HG03439 (cell line): Measurements from ENCODE around the gene ASB6.
"Not testable (repeated sequence)": the region's sequence is repeated elsewhere in the genome, so short reads cannot be mapped to it uniquely, and the experiment has no call there.

Source experiments
- ATAC-seq: cut with Tn5 transposase; IDR thresholded peaks from one replicate; pipeline ENCODE4 v1.9.1; 2021; ENCODE audit warnings: mild to moderate bottlenecking, moderate library complexity; ENCODE audit not compliant: unreplicated experiment

ASB6 gene

DNA sequence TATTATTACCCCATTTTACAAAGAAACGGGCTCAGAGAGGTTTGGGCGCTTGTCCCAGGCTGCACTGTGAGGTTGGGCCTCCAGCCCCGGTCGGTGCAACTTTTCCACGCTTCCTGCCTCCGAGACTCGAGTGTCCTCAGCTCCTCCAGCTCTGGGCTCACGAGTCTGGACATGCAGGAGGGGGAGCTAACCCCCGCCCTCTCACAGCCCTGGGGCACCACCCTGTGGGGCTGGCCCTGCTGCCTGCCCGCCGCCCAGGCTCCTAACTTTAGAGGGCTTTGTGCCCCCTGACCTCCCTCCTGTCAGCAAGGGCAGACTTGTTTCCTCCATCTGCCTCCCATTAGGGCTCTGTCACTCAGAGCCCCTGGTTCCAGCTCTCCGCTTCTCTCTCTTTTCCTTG lies 4.3 kb upstream of the ASB6 start:
- no peak for ATAC-seq

DNA sequence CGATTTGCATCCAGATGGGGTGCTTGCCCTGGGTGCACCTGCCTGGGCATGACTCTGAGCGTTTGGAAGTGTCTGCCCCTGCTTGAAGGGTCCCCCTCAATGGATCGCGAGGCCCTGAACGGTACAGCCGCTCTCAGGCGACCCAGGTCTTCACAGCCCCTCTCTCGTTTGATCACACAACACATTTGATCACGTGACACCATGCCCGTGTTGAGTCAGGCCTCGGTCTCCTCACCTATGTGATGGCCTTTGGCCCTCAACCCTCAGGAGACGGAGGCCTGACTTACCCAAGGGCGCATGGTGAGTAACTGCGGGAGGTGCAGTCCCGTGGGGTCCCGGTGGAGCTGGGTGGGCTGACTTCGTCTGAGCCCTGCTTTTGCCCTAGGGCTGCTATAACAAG lies 3.0 kb upstream of the ASB6 start:
- no peak for ATAC-seq

DNA sequence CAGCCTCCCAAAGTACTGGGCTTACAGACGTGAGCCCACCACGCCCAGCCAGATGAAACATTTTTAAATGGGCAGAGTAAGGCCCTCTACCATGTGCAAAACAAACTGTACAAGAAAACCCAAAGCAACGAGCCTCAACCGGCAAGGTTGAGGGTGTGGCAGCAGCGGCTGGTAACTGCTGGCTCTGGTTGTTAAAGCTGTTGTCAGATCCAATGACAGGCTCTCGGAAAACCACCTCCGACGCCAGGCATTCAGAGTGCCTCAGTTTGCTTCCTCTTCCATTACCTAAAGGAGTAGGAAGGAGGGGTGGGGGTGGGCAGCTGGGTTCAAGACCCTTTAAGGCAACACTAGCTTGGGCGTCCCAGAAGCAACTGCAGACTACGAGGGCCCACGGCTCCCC lies 2.4 kb upstream of the ASB6 start:
- no peak for ATAC-seq

DNA sequence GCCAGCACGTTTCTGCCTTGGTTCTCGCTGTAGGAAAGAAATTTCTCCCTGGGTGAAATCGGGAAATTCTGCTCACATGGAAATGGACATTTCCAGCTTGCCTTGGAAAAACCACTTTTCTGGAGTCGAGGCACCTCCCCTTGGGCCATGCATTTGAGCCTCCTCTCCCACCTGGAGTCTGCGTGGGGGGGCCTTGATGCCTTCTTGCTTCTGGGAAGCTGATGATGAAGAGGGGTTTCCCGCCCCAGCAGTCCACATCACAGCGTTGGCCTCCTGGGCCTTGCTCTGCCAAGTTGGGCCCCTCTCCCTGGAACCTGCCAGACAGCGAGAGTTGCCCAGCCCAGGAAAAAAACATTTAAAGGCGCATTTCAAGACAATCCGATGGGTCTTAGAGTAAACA lies 1.8 kb upstream of the ASB6 start:
- no peak for ATAC-seq

DNA sequence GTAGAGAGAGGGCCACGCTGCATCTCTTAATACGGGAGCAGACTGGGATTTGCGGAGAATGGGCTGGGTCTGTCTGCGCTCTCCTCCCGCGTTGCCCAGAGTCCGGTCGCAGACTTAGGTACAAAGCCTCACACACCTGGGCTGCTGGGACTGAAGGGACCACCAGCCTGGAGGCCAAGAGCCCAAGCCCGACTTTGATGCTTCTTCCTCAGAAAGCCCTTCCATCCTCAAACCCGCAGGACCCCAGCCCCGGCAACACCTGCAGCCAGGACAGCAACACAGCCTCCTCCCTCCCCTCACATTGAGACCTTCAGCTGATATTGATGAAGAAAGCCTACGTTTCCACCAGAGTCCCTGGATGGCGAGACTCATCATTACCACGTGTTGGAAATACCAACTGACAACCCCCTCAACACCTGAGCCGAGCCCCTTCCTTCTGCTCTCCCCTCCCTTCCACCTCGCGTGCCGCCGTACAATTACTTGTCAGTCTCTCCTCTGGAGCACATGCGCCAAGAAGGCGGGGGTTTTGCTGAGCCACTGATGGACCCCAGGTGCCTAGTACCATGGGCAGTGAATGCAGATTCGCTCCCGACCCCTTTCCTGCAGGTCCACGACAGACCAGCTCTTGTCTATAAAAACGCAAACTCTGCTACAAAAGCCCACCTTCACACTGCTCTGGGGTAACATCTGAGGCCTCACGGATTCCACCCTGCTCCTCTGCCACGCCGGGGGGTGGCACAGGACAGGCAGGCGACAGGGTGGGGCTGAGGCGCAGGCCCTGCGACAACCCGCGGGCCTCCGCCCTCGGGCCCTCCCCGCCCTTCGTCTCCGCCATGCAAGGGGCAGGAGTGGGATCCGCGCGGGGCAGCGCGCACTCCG lies 841 bp downstream of the ASB6 start:
- ATAC-seq, result no peak

DNA sequence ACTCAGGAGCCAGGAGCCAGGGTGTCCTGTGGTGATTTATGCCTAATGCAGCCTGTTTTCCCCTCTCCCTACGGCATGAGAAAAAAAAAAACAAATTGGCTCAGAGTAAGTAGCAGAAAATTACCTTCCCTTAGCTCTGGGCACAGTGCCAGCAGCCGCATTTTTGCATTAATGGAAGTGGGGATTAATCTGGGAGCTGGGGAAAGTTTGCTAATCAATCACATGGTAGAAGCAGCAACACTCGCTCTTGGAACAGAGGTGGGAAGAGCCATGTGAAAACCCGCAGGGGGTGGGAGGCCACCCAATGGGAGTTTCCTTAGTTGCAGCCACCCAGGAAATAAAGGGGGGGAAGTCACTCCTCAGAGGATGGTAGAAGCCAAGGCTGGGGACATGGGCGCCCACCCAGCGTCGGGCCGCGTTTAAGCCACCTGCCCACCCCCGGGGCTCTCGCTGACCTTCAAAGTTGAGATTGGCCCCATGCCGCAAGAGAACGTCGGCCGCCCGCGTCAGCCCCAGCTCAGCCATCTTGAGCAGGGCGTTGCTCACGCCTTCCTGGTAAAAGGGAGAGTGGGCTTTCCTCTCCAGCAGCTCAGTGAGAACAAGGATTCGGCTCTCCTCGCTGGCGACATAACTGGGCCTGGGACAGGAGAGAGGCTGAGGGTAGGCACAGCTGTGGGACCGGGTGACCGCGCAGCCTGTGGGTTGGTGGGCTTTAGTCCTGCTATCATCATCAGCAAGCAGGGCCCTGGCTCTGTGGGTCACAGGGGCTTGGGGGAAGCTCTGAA lies 1.7 kb downstream of the ASB6 start:
- no peak for ATAC-seq

DNA sequence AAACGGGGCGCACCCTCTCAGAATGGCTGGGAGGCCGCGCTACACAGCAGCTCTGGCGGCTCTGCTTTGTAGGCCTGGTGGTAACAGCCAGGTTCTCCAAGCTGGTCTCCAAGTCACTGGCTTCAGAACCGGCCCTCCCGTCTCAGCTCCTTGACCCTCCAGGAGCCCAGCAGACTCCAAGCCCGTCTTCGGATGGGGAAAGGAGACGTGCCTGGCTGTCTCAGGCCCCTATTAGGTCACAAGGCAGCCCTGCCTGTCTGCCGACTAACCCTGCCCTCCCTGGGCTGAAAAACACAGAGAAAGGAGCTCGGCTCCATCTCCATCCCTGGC lies 2.2 kb downstream of the ASB6 start:
- no peak for ATAC-seq

DNA sequence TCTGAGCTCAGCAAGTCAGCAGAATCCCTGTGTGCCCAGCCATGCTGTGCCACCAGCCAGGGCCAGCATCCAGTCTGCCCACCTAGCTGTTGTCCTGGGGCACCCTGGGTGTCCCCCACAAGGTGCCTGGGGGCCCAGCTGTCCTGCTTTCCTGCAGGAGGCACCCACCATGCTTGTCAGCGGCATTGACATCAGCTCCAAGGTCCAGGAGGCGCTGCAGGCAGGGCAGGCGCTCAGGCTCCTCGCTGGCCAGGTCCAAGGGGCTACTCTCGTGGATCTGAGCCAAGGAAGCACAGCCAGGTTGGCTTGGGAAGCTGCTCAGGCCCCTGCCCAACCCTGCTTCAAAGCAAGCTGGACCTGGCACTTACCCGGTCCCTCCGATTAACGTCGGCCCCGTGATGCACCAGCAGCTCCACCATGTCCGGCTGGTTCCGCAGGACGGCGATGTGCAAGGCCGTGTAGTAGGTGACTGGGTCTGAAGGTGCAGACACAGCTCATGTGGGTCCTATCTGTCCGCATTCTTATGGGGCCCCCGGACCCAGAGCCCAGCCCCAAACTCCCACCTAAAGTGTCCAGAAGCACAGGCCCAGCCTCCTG lies 2.8 kb downstream of the ASB6 start:
- no peak for ATAC-seq

DNA sequence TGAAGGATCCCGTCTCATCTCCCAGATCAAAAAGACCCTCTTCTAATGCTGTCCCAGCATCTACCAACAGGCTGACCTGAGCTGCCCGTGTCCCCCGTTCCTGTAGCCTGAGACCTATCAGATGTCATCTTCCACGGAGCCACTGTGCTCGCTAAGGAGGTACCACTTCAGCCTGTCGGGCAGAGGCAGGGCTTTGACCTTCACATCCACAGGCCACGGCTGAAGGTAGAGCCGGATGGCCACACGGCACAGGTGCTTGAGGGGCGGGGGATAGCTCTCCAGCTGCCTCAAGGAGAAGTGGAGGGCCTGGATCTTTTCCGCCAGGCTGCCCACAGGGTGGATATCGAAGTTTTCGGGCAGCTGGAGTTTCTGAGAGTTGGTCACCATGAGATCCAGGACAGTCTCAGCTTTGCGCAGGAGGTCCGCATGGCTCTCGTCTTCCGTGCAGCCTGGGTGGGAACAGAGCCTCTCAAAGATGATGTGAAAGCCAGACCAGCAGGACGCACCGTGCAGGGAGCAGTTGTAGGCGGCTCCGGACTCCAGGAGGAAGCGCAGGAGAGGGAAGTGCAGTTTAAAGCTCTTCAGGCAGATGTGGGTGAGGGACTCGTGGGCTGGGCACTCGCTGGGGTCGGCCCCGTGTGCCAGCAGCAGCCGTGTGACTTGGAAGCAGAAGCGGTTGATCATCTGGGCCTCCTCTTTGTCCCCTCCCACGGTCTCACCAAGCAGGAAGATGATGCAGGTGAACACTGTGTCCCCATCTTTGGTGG lies 4.1 kb downstream of the ASB6 start:
- no peak for ATAC-seq

DNA sequence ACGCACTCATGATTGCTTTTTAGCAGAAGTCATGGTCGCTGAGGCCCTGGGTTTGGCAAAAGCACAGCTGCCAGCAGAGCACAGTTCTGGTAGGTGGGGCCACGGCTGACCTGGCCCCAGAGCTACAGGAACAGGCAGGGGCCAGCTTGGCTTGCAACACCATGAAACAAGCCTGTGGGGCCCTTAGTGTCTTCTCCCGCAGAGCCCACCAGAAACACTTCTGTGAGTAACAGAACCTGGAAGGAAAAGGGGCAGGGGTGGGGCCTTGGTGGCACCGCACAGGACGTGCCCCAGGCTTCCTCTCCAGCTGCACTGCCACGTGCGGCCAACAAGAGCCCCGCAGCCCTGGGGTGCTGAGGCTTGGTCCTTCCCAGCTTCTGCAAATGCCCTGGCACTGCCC lies 4.8 kb downstream of the ASB6 start:
- ATAC-seq, result no peak

DNA sequence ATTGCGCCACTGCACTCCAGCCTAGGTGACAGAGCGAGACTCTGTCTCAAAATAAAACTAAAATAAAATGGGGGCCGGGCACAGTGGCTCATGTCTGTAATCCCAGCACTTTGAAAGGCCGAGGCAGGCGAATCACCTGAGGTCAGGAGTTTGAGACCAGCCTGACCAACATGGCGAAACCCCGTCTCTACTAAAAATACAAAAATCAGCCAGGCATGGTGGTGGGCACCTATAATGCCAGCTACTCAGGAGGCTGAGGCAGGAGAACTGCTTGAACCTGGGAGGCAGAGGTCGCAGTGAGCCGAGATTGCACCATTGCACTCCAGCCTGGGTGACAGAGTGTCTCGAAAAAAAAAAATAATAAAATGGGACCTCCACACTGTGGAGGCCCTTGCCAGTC lies 5.6 kb downstream of the ASB6 start:
- not testable (repeated sequence) for ATAC-seq

DNA sequence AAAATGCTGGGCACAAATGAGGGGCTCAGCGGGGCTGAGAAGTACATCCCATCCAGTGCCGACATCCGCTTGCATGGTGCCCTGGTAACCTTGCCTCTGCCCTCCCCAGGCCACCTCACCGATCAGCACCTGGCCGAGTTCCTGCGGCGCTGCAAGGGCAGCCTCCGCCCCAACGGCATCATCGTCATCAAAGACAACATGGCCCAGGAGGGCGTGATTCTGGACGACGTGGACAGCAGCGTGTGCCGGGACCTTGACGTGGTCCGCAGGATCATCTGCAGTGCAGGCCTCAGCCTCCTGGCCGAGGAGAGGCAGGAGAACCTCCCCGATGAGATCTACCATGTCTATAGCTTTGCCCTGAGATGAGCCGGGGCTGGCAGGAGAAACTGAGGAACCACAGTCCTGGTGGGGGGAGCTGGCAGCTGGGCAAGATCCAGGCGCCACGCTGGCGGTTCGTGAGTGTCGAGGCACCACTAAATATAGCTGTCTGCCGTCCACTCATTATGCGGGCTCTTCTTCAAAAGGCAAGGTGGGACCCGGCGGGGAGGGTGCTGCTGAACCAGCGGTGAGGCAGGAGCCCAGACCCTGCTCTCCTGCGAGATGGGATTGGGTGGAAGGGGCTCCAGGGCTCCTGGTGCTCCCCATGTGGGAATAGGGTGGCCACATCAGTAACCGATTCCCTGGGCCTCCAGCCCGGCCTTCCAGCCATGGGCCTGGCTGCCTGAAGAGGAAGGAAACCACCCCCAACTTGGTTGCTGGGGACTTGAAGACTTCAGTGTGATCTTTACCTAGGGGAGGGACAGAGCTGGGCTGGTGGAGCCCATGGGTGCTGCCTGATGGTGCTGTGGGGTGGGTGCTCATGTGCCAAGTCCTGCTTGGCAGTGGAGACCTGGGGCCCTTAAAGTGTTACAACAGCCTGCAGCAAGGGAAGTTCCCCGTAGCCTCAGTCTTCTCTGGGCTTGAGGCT lies 6.6 kb downstream of the ASB6 start:
- ATAC-seq, result no peak

DNA sequence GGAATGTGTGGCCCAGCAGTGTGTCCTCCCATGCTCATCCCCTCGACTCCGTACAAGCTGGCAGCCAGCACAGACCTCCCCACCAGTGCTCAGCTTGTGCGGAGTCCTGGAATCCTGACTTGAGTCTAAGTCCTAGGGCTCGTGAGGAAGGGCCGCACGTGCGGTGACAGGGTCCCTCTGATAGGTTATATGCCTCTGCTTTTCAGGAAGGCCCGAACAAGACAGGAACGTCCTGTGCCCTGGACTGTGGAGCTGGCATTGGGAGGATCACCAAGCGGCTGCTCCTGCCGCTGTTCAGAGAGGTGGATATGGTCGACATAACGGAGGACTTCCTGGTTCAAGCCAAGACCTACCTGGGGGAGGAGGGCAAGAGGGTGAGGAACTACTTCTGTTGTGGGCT lies 8.1 kb downstream of the ASB6 start:
- ATAC-seq, result no peak

DNA sequence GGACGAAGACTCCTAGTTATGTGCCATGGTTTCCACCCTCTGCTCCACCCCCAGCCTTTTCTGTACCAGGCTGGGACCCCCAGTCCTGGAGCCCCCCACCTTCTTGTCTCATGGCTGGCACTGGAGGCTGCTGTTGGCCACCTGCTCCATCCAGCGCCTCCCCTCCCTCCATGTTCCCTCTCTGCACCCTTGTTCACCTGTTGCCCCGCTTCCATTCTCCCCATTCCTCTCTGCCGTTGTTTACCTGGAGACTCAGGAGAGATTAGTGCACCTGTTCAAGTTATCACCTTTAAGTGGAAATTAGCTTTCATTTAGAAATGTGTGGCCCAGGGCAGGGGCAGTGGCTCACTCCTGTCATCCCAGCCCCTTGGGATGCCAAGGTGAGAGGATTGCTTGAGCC lies 8.7 kb downstream of the ASB6 start:
- ATAC-seq, result no peak

DNA sequence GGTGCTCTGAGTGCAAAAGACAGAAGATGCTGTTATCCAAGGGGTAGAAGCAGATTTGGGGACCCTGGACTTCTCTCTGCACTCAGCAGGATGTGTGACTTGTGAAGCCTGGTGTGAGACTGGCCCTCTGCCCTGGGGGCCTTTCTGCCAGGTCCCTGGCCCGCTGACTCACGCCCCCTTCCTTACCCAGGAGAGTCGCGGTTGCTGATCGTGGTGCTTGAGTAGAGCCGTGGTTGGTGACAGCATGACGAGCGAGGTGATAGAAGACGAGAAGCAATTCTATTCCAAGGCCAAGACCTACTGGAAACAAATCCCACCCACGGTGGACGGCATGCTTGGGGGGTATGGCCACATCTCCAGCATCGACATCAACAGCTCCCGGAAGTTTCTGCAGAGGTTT lies 9.5 kb downstream of the ASB6 start:
- no peak for ATAC-seq

DNA sequence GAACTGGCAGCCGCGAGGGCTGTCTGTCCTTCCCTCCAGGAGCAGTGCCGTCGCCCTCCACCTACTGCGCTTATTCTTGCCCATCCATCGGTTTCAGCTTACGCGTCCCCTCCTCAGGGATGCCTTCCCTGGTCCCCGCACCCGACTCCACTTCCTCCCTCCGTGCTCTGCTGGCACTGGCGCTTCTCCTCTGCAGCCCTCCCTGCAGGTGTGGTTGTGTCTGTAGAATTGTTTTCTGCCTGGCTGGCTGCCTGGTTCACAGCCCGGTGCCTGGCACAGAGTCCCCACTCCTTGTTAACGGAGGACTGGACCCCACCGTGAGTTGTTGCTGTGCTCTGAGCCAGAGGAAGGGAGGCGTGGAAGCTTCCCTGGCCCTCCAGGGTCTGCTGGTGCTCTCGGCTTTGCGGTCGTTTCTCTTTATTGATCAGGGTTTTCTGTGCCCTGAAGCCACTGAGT lies 10.2 kb downstream of the ASB6 start:
- no peak for ATAC-seq

DNA sequence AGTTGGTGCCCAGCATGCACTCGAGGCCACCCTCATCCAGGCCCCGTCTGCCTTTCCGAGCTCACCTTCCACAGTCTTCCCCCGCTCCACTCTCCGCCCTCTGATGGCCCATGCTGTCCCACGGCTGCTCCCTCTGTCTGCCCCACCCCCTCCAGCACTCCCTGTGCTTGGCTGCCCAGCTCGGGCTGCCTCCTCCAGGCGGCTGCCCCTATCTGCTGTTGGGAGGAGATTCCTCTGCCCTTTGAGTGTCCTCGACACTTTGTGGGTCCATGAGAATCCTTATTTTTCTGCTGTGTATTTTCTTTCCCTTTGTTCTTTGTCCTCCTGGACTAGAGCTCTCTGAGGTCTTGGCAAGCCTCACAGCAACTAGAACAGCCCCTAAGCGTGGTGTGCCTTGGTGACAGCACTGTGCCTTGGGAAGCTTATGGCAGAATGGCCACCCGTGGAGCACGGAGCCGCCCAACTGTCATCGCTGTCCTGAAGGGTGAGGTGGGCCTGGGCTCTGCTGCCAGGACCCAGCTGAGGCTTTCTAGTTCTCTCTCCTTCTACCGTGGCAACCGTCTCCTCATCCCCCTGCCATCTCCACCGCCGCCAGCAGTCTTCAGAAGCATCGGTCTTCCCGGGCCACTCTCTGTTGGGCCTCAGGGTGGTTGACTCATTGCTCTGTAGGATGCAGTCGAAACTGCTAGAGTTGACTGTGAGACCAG lies 10.8 kb downstream of the ASB6 start:
- ATAC-seq, result no peak

DNA sequence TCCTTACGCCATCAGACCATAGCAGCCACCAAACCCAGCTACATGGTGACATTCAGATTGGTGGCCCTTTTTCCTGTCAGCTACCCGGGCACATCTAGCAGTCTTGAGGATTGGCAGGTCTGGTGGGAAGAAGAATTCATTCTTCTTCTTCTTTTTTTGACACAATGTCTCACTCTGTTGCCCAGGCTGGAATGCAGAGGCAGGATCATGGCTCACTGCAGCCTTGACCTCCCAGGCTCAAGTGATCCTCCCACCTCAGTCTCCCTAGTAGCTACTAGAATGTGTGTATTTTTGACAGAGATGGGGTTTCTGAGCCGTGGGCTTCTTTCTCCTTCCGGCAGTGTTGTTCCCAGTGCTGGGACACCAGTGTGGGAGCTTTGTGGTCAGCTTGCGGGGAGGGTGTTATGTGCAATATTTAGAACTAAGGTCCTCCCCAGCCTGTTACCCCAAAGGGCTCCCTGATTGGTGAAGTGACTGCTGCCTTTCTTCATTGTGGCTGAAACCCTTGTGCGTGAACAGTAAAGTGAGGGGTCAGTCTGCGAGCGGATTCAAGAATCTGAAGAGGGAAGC lies 12.6 kb downstream of the ASB6 start:
- ATAC-seq, result no peak

DNA sequence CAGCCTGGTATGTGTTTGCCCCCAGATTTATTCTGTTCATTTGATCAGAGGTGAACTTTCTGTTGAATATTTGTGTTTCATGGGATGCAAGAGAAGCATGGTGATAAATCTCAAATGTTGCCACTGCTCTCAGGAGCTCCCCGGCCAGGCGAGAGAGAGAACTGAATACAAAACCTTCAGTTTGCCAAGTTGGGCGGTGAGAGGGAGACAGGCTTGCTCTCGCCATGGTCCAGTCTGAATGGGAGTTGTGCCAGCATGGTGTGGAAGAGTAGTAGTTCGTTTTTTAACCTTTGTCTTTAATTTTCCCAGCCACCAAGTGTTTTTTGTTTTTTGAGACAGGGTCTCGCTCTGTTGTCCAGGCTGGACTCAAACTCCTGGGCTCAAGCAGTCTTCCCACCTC lies 13.2 kb downstream of the ASB6 start:
- no peak for ATAC-seq
